ENCODE measurements around the gene NELFCD. TPM values are rescaled to one million over a fixed set of nuclear protein-coding genes. Genes with fewer than 3 reads are reported as not detected.

Gene NELFCD
- total and polyA plus RNA-seq, 9 of the 15 experiments (the other 6 are each of a cell fraction or from before 2014, with no cell fraction given) = 11.7 to 163 (median 96.5) TPM

DNA sequence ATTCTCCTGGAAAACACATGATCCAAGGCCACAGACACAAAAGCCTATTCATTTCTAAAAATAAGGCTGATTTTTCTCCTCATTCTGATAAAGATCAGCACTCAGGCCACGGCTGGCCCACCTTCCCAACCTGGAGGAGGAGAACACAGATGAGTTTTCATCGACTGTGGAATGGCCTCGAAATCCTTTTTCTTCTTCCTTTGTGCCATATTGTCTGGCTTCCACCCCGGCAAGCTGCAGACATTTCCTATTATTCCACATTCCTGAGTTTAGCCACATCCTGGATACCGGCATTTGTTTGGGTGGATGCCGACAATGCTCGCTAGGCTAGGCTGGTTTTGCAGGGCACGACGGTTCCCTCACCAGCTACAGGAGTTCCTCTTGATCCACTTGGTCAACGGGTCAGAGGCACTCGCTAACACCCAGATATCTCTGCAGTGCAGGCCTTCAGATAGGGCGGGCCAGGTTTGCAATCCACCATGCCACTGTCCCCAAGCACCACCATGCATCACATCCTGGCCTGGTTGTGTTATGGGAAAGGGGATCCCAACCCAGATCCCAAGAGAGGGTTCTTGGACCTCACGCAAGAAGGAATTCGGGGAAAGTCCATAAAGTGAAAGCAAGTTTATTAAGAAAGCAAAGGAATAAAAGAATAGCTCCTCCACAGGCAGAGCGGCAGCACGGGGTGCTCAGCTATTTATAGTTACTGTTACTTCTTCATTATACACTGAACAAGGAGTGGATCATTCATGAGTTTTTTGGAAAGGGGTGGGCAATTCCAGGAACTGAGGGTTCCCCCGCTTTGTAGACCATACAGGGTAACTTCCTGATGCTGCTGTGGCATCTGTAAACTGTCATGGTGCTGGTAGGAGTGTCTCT, 30.2 kb downstream of the NELFCD start (continued):
- TF ChIP-seq, protein P1, sequence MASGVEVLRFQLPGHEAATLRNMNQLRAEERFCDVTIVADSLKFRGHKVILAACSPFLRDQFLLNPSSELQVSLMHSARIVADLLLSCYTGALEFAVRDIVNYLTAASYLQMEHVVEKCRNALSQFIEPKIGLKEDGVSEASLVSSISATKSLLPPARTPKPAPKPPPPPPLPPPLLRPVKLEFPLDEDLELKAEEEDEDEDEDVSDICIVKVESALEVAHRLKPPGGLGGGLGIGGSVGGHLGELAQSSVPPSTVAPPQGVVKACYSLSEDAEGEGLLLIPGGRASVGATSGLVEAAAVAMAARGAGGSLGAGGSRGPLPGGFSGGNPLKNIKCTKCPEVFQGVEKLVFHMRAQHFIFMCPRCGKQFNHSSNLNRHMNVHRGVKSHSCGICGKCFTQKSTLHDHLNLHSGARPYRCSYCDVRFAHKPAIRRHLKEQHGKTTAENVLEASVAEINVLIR (CRISPR knock-in tag; IDR thresholded peaks at IDR 0.05) = no peak
- TF ChIP-seq, protein P2, sequence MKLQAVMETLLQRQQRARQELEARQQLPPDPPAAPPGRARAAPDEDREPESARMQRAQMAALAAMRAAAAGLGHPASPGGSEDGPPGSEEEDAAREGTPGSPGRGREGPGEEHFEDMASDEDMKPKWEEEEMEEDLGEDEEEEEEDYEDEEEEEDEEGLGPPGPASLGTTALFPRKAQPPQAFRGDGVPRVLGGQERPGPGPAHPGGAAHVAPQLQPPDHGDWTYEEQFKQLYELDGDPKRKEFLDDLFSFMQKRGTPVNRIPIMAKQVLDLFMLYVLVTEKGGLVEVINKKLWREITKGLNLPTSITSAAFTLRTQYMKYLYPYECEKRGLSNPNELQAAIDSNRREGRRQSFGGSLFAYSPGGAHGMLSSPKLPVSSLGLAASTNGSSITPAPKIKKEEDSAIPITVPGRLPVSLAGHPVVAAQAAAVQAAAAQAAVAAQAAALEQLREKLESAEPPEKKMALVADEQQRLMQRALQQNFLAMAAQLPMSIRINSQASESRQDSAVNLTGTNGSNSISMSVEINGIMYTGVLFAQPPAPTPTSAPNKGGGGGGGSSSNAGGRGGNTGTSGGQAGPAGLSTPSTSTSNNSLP (IDR thresholded peaks at IDR 0.05; ENCODE audit: borderline replicate concordance, low read depth, low read length) = 0 out of 2 replicates have a peak, but pooled peaks have one; percentile 14
- TF ChIP-seq POLR2G (IDR thresholded peaks at IDR 0.05; ENCODE audit: low read depth, low read length) (0 out of 2 replicates have a peak, but pooled peaks have one; percentile 16), EP400 (IDR thresholded peaks at IDR 0.05) (peak; percentile 40), ZC3H11A (IDR thresholded peaks at IDR 0.05; ENCODE audit: low read depth, low read length) (no peak), ZNF780A (CRISPR knock-in tag; IDR thresholded peaks at IDR 0.05) (no peak), ZBTB7A (IDR thresholded peaks at IDR 0.05; ENCODE audit: borderline replicate concordance, control insufficient read depth, low read depth, low read length) (no peak), ADNP (tag; IDR thresholded peaks at IDR 0.05) (no peak), CHD1 (IDR thresholded peaks at IDR 0.05; ENCODE audit: low read length) (no peak), PHB2 (IDR thresholded peaks at IDR 0.05; ENCODE audit: low read depth) (no peak), ZNF699 (CRISPR knock-in tag; IDR thresholded peaks at IDR 0.05; ENCODE audit: insufficient replicate concordance) (no peak), HCFC1 (IDR thresholded peaks at IDR 0.05; ENCODE audit: low read depth, low read length) (no peak), GTF2F1 (IDR thresholded peaks at IDR 0.05; ENCODE audit: low read depth, low read length) (no peak), ZNF324 (CRISPR knock-in tag; IDR thresholded peaks at IDR 0.05) (no peak), STAT5A (IDR thresholded peaks at IDR 0.05; ENCODE audit: borderline replicate concordance, low read length) (peak; percentile 86), PHF8 (IDR thresholded peaks at IDR 0.05; ENCODE audit: borderline replicate concordance, low read length) (no peak), ILF3 (IDR thresholded peaks at IDR 0.05; ENCODE audit: borderline replicate concordance) (no peak)
- TF ChIP-seq, protein P3, sequence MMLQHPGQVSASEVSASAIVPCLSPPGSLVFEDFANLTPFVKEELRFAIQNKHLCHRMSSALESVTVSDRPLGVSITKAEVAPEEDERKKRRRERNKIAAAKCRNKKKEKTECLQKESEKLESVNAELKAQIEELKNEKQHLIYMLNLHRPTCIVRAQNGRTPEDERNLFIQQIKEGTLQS (IDR thresholded peaks at IDR 0.05) = no peak
- TF ChIP-seq, protein P3 (CRISPR knock-in tag; conservative IDR thresholded peaks at IDR 0.05) = no peak
- TF ChIP-seq, protein P4, sequence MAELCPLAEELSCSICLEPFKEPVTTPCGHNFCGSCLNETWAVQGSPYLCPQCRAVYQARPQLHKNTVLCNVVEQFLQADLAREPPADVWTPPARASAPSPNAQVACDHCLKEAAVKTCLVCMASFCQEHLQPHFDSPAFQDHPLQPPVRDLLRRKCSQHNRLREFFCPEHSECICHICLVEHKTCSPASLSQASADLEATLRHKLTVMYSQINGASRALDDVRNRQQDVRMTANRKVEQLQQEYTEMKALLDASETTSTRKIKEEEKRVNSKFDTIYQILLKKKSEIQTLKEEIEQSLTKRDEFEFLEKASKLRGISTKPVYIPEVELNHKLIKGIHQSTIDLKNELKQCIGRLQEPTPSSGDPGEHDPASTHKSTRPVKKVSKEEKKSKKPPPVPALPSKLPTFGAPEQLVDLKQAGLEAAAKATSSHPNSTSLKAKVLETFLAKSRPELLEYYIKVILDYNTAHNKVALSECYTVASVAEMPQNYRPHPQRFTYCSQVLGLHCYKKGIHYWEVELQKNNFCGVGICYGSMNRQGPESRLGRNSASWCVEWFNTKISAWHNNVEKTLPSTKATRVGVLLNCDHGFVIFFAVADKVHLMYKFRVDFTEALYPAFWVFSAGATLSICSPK (IDR thresholded peaks at IDR 0.05; ENCODE audit: borderline replicate concordance) = no peak
- TF ChIP-seq, protein P5, sequence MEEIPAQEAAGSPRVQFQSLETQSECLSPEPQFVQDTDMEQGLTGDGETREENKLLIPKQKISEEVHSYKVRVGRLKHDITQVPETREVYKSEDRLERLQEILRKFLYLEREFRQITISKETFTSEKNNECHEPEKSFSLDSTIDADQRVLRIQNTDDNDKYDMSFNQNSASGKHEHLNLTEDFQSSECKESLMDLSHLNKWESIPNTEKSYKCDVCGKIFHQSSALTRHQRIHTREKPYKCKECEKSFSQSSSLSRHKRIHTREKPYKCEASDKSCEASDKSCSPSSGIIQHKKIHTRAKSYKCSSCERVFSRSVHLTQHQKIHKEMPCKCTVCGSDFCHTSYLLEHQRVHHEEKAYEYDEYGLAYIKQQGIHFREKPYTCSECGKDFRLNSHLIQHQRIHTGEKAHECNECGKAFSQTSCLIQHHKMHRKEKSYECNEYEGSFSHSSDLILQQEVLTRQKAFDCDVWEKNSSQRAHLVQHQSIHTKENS (CRISPR knock-in tag; IDR thresholded peaks at IDR 0.05) = no peak
